ENCODE results near the gene CCNY. TPM values are rescaled to one million over a fixed set of nuclear protein-coding genes. Genes with fewer than 3 reads are reported as not detected.

The CCNY gene
- total RNA-seq, 1 experiment from 2014 or later: 62.2 TPM

DNA sequence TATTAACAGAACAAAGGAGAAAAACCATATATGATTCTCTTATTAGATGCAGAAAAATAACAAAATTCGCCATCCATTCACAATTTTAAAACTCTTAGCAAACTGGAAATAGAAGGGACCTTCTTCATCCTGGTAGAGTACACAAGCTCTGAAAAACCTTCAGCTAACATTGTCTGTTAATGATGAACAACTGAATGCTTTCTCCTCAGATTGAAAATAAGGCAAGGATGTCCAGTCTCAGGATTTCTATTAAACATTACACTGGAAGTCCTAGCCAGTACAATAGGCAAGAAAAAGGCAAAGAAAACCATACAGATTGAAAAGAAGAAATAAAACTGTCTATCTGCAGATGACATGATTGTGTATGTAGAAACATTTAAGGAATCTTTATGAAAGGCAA, 16.0 kb upstream of the CCNY start (continued):
- TF ChIP-seq EZH2 (IDR thresholded peaks at IDR 0.05): no peak
- TF ChIP-seq, protein P1, sequence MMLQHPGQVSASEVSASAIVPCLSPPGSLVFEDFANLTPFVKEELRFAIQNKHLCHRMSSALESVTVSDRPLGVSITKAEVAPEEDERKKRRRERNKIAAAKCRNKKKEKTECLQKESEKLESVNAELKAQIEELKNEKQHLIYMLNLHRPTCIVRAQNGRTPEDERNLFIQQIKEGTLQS (IDR thresholded peaks at IDR 0.05): no peak
- no peak for TF ChIP-seq YY1 (IDR thresholded peaks at IDR 0.05; ENCODE audit: extremely low read depth, insufficient replicate concordance, low read depth, low read length)
- TF ChIP-seq JUND (IDR thresholded peaks at IDR 0.05): no peak
- TF ChIP-seq EGR1 (IDR thresholded peaks at IDR 0.05; ENCODE audit: low read depth): no peak
- no peak for TF ChIP-seq TCF7L2 (IDR thresholded peaks at IDR 0.05; ENCODE audit: borderline replicate concordance, extremely low read depth, insufficient read depth, insufficient read length)

DNA sequence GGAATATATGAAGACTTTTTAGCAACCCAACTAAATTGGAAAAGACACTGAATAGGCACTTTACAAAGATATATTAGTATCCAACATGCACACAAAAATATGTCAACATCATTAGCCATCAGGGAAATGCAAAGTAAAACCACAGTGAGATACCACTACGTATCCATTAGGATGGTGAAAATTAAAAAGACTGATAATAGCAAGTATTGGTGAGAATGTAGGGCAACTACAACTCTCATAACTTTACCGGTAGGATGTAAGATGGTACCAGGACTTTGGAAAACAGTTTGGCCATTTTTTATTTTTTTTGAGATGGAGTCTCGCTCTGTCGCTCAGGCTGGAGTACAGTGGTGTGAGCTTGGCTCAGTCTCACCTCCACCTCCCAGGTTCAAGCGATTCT, 13.7 kb upstream of the CCNY start:
- no peak overlapping the region for H3K9ac ChIP-seq (ENCODE audit: low read length)
- no peak overlapping the region for H3K4me3 ChIP-seq (replicated peaks in 1 of 2; ENCODE audit: low read depth in 1 of 2, low read length in 2 of 2)
- ChIA-PET POLR2A (no interaction called here), CTCF (no interaction called here), RAD21 (ENCODE audit: low non-redundant PET in 1 of 2, low total read pairs in 2 of 2, uncharacterized antibody in 2 of 2, unreplicated experiment in 2 of 2) (no interaction called here)
- no peak for ATAC-seq
- intact Hi-C loops (cut with micrococcal nuclease): no loop called here
- H3K4me2 ChIP-seq (ENCODE audit: low read length): no peak overlapping the region
- H3K9me3 ChIP-seq (ENCODE audit: control insufficient read depth in 1 of 2, insufficient read depth in 1 of 2, low read depth in 1 of 2, low read length in 2 of 2): no peaks in the 10 kb centered on the region
- DNase-seq (ENCODE audit: low read depth, low spot score): no peak
- no peak overlapping the region for H2AFZ ChIP-seq (ENCODE audit: low read depth, low read length, poor library complexity, severe bottlenecking)
- no peaks in the 10 kb centered on the region for H4K20me1 ChIP-seq (ENCODE audit: insufficient read depth)
- TF ChIP-seq, protein P1 (IDR thresholded peaks at IDR 0.05): no peak
- TF ChIP-seq CBX3 (IDR thresholded peaks at IDR 0.05; ENCODE audit: low read depth): no peak
- TF ChIP-seq EZH2 (IDR thresholded peaks at IDR 0.05): no peak
- no peak for TF ChIP-seq SIN3A (IDR thresholded peaks at IDR 0.05; ENCODE audit: low read depth)
- no peak for TF ChIP-seq TCF7L2 (IDR thresholded peaks at IDR 0.05; ENCODE audit: borderline replicate concordance, extremely low read depth, insufficient read depth, insufficient read length)
- TF ChIP-seq JUND (IDR thresholded peaks at IDR 0.05): no peak
- no peak for TF ChIP-seq YY1 (IDR thresholded peaks at IDR 0.05; ENCODE audit: extremely low read depth, insufficient replicate concordance, low read depth, low read length)
- TF ChIP-seq RAD21 (IDR thresholded peaks at IDR 0.05; ENCODE audit: low read depth): no peak
- no peak for TF ChIP-seq ZFX (IDR thresholded peaks at IDR 0.05)
- TF ChIP-seq, protein P2, sequence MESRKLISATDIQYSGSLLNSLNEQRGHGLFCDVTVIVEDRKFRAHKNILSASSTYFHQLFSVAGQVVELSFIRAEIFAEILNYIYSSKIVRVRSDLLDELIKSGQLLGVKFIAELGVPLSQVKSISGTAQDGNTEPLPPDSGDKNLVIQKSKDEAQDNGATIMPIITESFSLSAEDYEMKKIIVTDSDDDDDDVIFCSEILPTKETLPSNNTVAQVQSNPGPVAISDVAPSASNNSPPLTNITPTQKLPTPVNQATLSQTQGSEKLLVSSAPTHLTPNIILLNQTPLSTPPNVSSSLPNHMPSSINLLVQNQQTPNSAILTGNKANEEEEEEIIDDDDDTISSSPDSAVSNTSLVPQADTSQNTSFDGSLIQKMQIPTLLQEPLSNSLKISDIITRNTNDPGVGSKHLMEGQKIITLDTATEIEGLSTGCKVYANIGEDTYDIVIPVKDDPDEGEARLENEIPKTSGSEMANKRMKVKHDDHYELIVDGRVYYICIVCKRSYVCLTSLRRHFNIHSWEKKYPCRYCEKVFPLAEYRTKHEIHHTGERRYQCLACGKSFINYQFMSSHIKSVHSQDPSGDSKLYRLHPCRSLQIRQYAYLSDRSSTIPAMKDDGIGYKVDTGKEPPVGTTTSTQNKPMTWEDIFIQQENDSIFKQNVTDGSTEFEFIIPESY (IDR thresholded peaks at IDR 0.05; ENCODE audit: extremely low read depth, insufficient replicate concordance, low read length): no peak
- no peaks in the 10 kb centered on the region; the same call in 1 of the 2 replicates for H3K79me2 ChIP-seq (ENCODE audit: insufficient read depth, low read length)
- H3K27me3 ChIP-seq (ENCODE audit: insufficient read depth, low read length): no peaks in the 10 kb centered on the region
- no peaks in the 10 kb centered on the region for H3K9me2 ChIP-seq (ENCODE audit: insufficient read depth)
- H3K27ac ChIP-seq (ENCODE audit: low read depth, low read length): no peak overlapping the region
- no peaks in the 10 kb centered on the region for H3K36me3 ChIP-seq (ENCODE audit: control insufficient read depth in 1 of 2, insufficient read depth in 2 of 2, low read length in 2 of 2)
- no peaks in the 10 kb centered on the region for H3K4me1 ChIP-seq (ENCODE audit: control insufficient read depth in 1 of 2, insufficient read depth in 2 of 2, low read length in 2 of 2)
- BruUV-seq (replicated peaks): no TSS peak

All from HCT116 (cell line).